ENCODE measurements around the gene KCNK18.
"Not testable (repeated sequence)": the region's sequence is repeated elsewhere in the genome, so short reads cannot be mapped to it uniquely, and the experiment has no call there.

KCNK18 gene

GRCh38 chr10:117221156-117221711 lies 23.9 kb downstream of the KCNK18 start:
- DNase-seq (ENCODE audit: low read depth in 2 of 2): no peak

- no peak for DNase-seq (ENCODE audit: low read depth in 2 of 2)
Observed at GRCh38 chr10:117222552-117222951, 25.3 kb downstream of the KCNK18 start.

GRCh38 chr10:117222976-117223692 lies 25.8 kb downstream of the KCNK18 start:
- DNase-seq (ENCODE audit: low read depth in 2 of 2): no peak

GRCh38 chr10:117223693-117224430 lies 26.6 kb downstream of the KCNK18 start:
- DNase-seq (ENCODE audit: low read depth in 2 of 2): no peak

GRCh38 chr10:117224881-117225280 lies 27.6 kb downstream of the KCNK18 start:
- no peak for DNase-seq (ENCODE audit: low read depth in 2 of 2)

- no peak for DNase-seq (ENCODE audit: low read depth in 2 of 2)
Observed at GRCh38 chr10:117226813-117227451, 29.6 kb downstream of the KCNK18 start.

- no peak for DNase-seq (ENCODE audit: low read depth in 2 of 2)
Observed at GRCh38 chr10:117228210-117228609, 30.9 kb downstream of the KCNK18 start.

- DNase-seq (ENCODE audit: low read depth in 2 of 2): not testable (repeated sequence)
Observed at GRCh38 chr10:117230107-117230506, 32.8 kb downstream of the KCNK18 start.

- DNase-seq (ENCODE audit: low read depth in 2 of 2): no peak
Observed at GRCh38 chr10:117237401-117237991, 40.2 kb downstream of the KCNK18 start.

- no peak for DNase-seq (ENCODE audit: low read depth in 2 of 2)
Observed at GRCh38 chr10:117239051-117239450, 41.8 kb downstream of the KCNK18 start.

- DNase-seq (ENCODE audit: low read depth in 2 of 2): no peak
Observed at GRCh38 chr10:117239721-117240620, 42.7 kb downstream of the KCNK18 start.

GRCh38 chr10:117240621-117241529 lies 43.6 kb downstream of the KCNK18 start, which contains the start of gene SLC18A2:
TSS of gene SLC18A2 (plus strand) at chr10:117241114. CDS start at chr10:117241694, 580 bp downstream.
- DNase-seq (ENCODE audit: low read depth in 2 of 2): no peak

- no peak for DNase-seq (ENCODE audit: low read depth in 2 of 2)
Observed at GRCh38 chr10:117241541-117242462, 44.5 kb downstream of the KCNK18 start.

- DNase-seq (ENCODE audit: low read depth in 2 of 2): no peak
Observed at GRCh38 chr10:117242463-117242832, 45.2 kb downstream of the KCNK18 start.

GRCh38 chr10:117246997-117247671 lies 49.8 kb downstream of the KCNK18 start:
- DNase-seq (ENCODE audit: low read depth in 2 of 2): no peak

- no peak for DNase-seq (ENCODE audit: low read depth in 2 of 2)
Observed at GRCh38 chr10:117248750-117249465, 51.6 kb downstream of the KCNK18 start.

- DNase-seq (ENCODE audit: low read depth in 2 of 2): no peak
Observed at GRCh38 chr10:117249493-117250093, 52.3 kb downstream of the KCNK18 start.
